Lung (tissue), 12 donors: Measurements from ENCODE around the gene CACNA1A. TPM values are rescaled to one million over a fixed set of nuclear protein-coding genes. Genes with fewer than 3 reads are reported as not detected.

ENCODE experiments used
- ATAC-seq: fragments of 200-7000 bp; cut with Tn5 transposase; one replicate; pipeline ENCODE4 v1.9.1; 2020; ENCODE audit warnings: moderate number of reproducible peaks; ENCODE audit not compliant: insufficient read depth, low FRiP score
- DNase-seq, 3 donors: peaks; one replicate each; pipeline ENCODE4 v3.0.0-alpha.2; 2013 to 2017
- H3K27ac ChIP-seq, 2 donors: one replicate each; pipeline ENCODE4 v1.5.1; 2013; ENCODE audit warnings: mild to moderate bottlenecking in 2 of 2, moderate library complexity in 2 of 2, control low read depth in 1 of 2, inconsistent platforms in 1 of 2, low read depth in 1 of 2, low read length in 1 of 2
- H3K27me3 ChIP-seq, 3 donors: one replicate each; pipeline ENCODE4 v1.5.1; 2013; ENCODE audit warnings: low read length in 2 of 3; ENCODE audit not compliant: control insufficient read depth in 3 of 3, insufficient read depth in 3 of 3
- H3K36me3 ChIP-seq, 4 donors: one replicate each; pipeline ENCODE4 v1.5.1; 2013; ENCODE audit warnings: low read length in 4 of 4, mild to moderate bottlenecking in 1 of 4, moderate library complexity in 1 of 4; ENCODE audit not compliant: control insufficient read depth in 4 of 4, insufficient read depth in 4 of 4
- H3K4me1 ChIP-seq, 5 donors: one replicate each; pipeline ENCODE4 v1.5.1; 2013; ENCODE audit warnings: low read length in 5 of 5, mild to moderate bottlenecking in 2 of 5, moderate library complexity in 1 of 5; ENCODE audit not compliant: control insufficient read depth in 5 of 5, insufficient read depth in 5 of 5
- H3K4me3 ChIP-seq: one replicate; pipeline ENCODE4 v1.5.1; 2013; ENCODE audit warnings: mild to moderate bottlenecking, control low read depth, moderate library complexity
- H3K9ac ChIP-seq, 2 donors: one replicate each; pipeline ENCODE4 v1.5.1; 2013; ENCODE audit warnings: low read length in 2 of 2, control low read depth in 1 of 2; ENCODE audit not compliant: insufficient read depth in 1 of 2
- H3K9me3 ChIP-seq, 4 donors: one replicate each; pipeline ENCODE4 v1.5.1; 2013; ENCODE audit warnings: low read length in 3 of 4, mild to moderate bottlenecking in 1 of 4, moderate library complexity in 1 of 4; ENCODE audit not compliant: control insufficient read depth in 4 of 4, insufficient read depth in 3 of 4
- WGBS, 2 donors: extraction: QIAGEN DNeasy Blood & Tissue Kit; methylation state at CpG; one replicate each; pipeline ENCODE4 v1.1.7; 2013; 5-methylcytosine and 5-hydroxymethylcytosine counted together
- polyA plus RNA-seq, 2 donors: library from polyadenylated mRNA; stranded (reverse); fragments of 200-250 nt; gene quantifications; one replicate each; pipeline ENCODE4 v1.2.1, GENCODE V29; 2013
- total RNA-seq, 2 donors: library from RNA; depleted of rRNA in 1 of 2; stranded (reverse); fragments of >200 nt in 1 of 2; gene quantifications; one replicate each; pipeline ENCODE4 v1.2.1, GENCODE V29; 2014 to 2021
- TF ChIP-seq, protein P1 (sequence below): IDR thresholded peaks from 2 replicates; pipeline ENCODE4 v1.5.1; 2012; ENCODE audit warnings: mild to moderate bottlenecking; ENCODE audit errors: control extremely low read depth, extremely low read depth
- donor health status: control.
- donor health status: control.
- donor health status: Bipolar disorder and iron deficiency.
- donor health status: healthy.
- donor health status: DM: yes; HTN: yes; CAD: no.

CACNA1A gene
- total and polyA plus RNA-seq, 4 donors, result 0.27 to 1.00 (median 0.75) TPM

DNA sequence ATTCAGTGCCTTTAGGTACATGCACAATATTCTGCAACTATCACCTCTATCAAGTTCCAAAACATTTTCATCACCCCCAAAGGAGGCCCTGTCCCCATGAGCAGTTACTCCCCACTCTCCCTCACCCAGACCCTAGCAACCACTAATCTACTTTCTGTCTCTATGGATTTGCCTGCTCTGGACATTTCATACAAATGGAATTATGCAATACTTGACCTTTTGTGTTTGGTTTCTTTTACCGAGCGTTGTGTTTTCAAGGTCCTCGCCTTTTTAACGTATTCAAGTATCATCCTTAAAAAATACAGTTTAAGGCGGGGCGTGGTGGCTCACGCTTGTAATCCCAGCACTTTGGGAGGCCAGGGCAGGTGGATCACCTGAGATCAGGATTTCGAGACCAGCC lies 196.4 kb downstream of the CACNA1A start:
- TF ChIP-seq, protein P1, sequence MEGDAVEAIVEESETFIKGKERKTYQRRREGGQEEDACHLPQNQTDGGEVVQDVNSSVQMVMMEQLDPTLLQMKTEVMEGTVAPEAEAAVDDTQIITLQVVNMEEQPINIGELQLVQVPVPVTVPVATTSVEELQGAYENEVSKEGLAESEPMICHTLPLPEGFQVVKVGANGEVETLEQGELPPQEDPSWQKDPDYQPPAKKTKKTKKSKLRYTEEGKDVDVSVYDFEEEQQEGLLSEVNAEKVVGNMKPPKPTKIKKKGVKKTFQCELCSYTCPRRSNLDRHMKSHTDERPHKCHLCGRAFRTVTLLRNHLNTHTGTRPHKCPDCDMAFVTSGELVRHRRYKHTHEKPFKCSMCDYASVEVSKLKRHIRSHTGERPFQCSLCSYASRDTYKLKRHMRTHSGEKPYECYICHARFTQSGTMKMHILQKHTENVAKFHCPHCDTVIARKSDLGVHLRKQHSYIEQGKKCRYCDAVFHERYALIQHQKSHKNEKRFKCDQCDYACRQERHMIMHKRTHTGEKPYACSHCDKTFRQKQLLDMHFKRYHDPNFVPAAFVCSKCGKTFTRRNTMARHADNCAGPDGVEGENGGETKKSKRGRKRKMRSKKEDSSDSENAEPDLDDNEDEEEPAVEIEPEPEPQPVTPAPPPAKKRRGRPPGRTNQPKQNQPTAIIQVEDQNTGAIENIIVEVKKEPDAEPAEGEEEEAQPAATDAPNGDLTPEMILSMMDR, result no peak
- Histone ChIP-seq H3K9ac (no peak overlapping the region), H3K36me3 (no peaks in the 10 kb centered on the region), H3K4me1 (no peaks in the 10 kb centered on the region), H3K4me3 (no peak overlapping the region), H3K9me3 (peaks cover 0 to 6% (median 0%) of the 10 kb centered on the region in 4 donors), H3K27me3 (no peaks in the 10 kb centered on the region), H3K27ac (no peak overlapping the region)
- DNase-seq (no peak), ATAC-seq (no peak)
- WGBS, 2 donors, result 74 to 78% methylated on average over 8 of the region's 8 CpGs

GRCh38 chr19:13303381-13304129 lies 202.7 kb downstream of the CACNA1A start:
- DNase-seq (no peak), ATAC-seq (no peak)
- Histone ChIP-seq H3K27me3 (peaks cover 0 to 4% (median 0%) of the 10 kb centered on the region in 3 donors), H3K27ac (no peak overlapping the region), H3K4me3 (no peak overlapping the region), H3K4me1 (peaks cover 0 to under 1% (median 0%) of the 10 kb centered on the region in 5 donors), H3K9me3 (no peaks in the 10 kb centered on the region), H3K9ac (no peak overlapping the region), H3K36me3 (no peaks in the 10 kb centered on the region)
- WGBS, 2 donors, result 79 to 83% methylated on average over 24 of the region's 24 CpGs
- TF ChIP-seq, protein P1, result no peak

DNA sequence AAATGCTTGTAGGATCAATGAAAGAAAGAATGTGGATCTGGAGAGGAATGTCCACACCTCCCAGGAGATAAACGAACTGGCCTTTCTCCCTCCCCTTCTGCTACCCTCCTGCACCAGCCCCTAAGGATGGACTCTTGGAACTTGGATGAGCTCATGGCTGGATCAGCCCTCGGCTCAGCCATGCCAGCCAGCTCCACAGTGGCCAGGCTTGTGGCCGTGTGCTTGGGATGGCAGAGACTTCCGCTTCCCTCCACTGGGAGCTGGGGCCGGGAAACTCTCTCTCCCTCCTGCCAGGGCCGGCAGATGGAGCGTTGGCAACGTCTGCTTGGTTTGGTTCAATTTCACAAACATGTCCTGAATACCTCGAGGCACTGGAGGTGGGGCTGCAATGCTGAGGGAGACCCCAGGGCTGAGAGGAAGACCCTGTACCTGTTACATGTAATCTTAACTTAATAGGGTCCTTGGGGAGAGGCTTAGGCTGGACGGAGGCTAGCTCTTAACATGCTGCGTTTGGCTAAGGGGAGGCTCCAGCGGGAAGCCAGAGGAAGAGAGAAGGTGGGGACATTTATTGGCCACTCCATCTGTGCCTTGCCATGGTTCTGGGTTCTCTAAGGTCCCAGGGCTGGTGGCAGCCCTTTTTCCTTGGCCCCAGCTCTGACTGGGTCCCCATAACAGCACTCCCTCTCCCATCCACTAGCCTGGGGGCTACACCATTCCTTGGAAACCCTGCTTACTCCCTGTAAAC lies 203.6 kb downstream of the CACNA1A start:
- H3K4me1 ChIP-seq, result peaks cover 0 to 3% (median 0%) of the 10 kb centered on the region in 5 donors
- H3K9ac ChIP-seq, result no peak overlapping the region
- H3K27me3 ChIP-seq, result peaks cover 0 to 4% (median 0%) of the 10 kb centered on the region in 3 donors
- 43 to 47% methylated on average over 12 of the region's 12 CpGs for WGBS, 2 donors
- ATAC-seq (no peak), DNase-seq (no peak)
- no peaks in the 10 kb centered on the region for H3K9me3 ChIP-seq
- TF ChIP-seq, protein P1, result no peak
- no peak overlapping the region for H3K27ac ChIP-seq
- H3K36me3 ChIP-seq, result no peaks in the 10 kb centered on the region
- H3K4me3 ChIP-seq, result no peak overlapping the region
